Hepatocyte (in vitro differentiated cells): ENCODE data around the gene SLC29A2.

ENCODE experiments used
- CTCF ChIP-seq: fragments of 200-600 bp; sonication (generic); IDR thresholded peaks from 2 replicates; pipeline ENCODE4 v1.5.1; 2016; ENCODE audit warnings: antibody characterized with exemption, mild to moderate bottlenecking; ENCODE audit not compliant: poor library complexity
- EZH2 ChIP-seq: fragments of 200-600 bp; sonication (generic); IDR thresholded peaks from 2 replicates; pipeline ENCODE4 v1.6.1; 2016; ENCODE audit warnings: antibody characterized with exemption, mild to moderate bottlenecking, borderline replicate concordance
- EZH2phosphoT487 ChIP-seq: fragments of 200-600 bp; sonication (generic); IDR thresholded peaks from one replicate; pipeline ENCODE4 v1.6.1; 2018; ENCODE audit warnings: antibody characterized with exemption, mild to moderate bottlenecking, low read depth, moderate library complexity; ENCODE audit not compliant: unreplicated experiment, severe bottlenecking

- TF ChIP-seq CTCF (no peak), EZH2 (no peak), EZH2phosphoT487 (no peak)
Measured at GRCh38 chr11:66349084-66349386, 22.5 kb downstream of the SLC29A2 start.
